SW 1271 (cell line): ENCODE measurements around the gene VWA8.

ENCODE experiments used
- DNase-seq, 2 experiments: peaks; one replicate each; lab custom pipeline; 2025; lab: John Stamatoyannopoulos, UW

The VWA8 gene

GRCh38 chr13:41520016-41520659 lies 440.8 kb downstream of the VWA8 start:
- no peak for DNase-seq
